ENCODE results near the gene SHANK2. TPM values are rescaled to one million over a fixed set of nuclear protein-coding genes. Genes with fewer than 3 reads are reported as not detected.

Gene SHANK2
- 10 to 100 TPM; 26.1 to 37.7 (median 32.4) TPM for polyA plus RNA-seq (ENCODE audit: insufficient read length in 4 of 4)

GRCh38 chr11:71252269-71252769 lies at the start of gene SHANK2:
SHANK2 (minus strand) TSS chr11:71252577; CDS start chr11:71147326, 105,251 bp downstream.
- no peak for DNase-seq (ENCODE audit: low read depth in 4 of 4, low spot score in 2 of 4)

- no peak for DNase-seq (ENCODE audit: low read depth in 4 of 4, low spot score in 2 of 4)
These were observed 49.6 kb upstream of the SHANK2 start for GRCh38 chr11:71301858-71302533.

- no peak for DNase-seq (ENCODE audit: low read depth in 4 of 4, low spot score in 2 of 4)
These were observed 48.9 kb upstream of the SHANK2 start for GRCh38 chr11:71301046-71301857.

GRCh38 chr11:71300187-71300586 lies 47.8 kb upstream of the SHANK2 start:
- DNase-seq (ENCODE audit: low read depth in 4 of 4, low spot score in 2 of 4), result no peak

GRCh38 chr11:71298761-71299181 lies 46.4 kb upstream of the SHANK2 start:
- no peak for DNase-seq (ENCODE audit: low read depth in 4 of 4, low spot score in 2 of 4)

- DNase-seq (ENCODE audit: low read depth in 4 of 4, low spot score in 2 of 4), result no peak
These were observed 45.7 kb upstream of the SHANK2 start for GRCh38 chr11:71298016-71298550.

GRCh38 chr11:71294846-71295600 lies 42.6 kb upstream of the SHANK2 start:
- DNase-seq (ENCODE audit: low read depth in 4 of 4, low spot score in 2 of 4), result no peak

- DNase-seq (ENCODE audit: low read depth in 4 of 4, low spot score in 2 of 4), result no peak
These were observed 41.8 kb upstream of the SHANK2 start for GRCh38 chr11:71293961-71294782.

- peak in 1 of 4 donors; percentile 58 for DNase-seq (ENCODE audit: low read depth in 4 of 4, low spot score in 2 of 4)
These were observed 34.6 kb upstream of the SHANK2 start for GRCh38 chr11:71286701-71287643.

GRCh38 chr11:71285111-71285510 lies 32.7 kb upstream of the SHANK2 start:
- no peak for DNase-seq (ENCODE audit: low read depth in 4 of 4, low spot score in 2 of 4)

GRCh38 chr11:71284525-71285092 lies 32.2 kb upstream of the SHANK2 start:
- DNase-seq (ENCODE audit: low read depth in 4 of 4, low spot score in 2 of 4), result no peak

GRCh38 chr11:71283971-71284441 lies 31.6 kb upstream of the SHANK2 start:
- DNase-seq (ENCODE audit: low read depth in 4 of 4, low spot score in 2 of 4), result no peak

GRCh38 chr11:71282581-71283351 lies 30.4 kb upstream of the SHANK2 start:
- no peak for DNase-seq (ENCODE audit: low read depth in 4 of 4, low spot score in 2 of 4)

GRCh38 chr11:71281831-71282230 lies 29.5 kb upstream of the SHANK2 start:
- DNase-seq (ENCODE audit: low read depth in 4 of 4, low spot score in 2 of 4), result no peak

- DNase-seq (ENCODE audit: low read depth in 4 of 4, low spot score in 2 of 4), result no peak
These were observed 28.8 kb upstream of the SHANK2 start for GRCh38 chr11:71281204-71281603.

- DNase-seq (ENCODE audit: low read depth in 4 of 4, low spot score in 2 of 4), result no peak
These were observed 27.7 kb upstream of the SHANK2 start for GRCh38 chr11:71279916-71280645.

GRCh38 chr11:71272161-71272560 lies 19.8 kb upstream of the SHANK2 start:
- no peak for DNase-seq (ENCODE audit: low read depth in 4 of 4, low spot score in 2 of 4)

Measured in left renal cortex interstitium (tissue), 4 donors.